Aorta (tissue), 5 donors: Measurements from ENCODE around the gene GGACT. TPM values are rescaled to one million over a fixed set of nuclear protein-coding genes. Genes with fewer than 3 reads are reported as not detected.
"Not testable (repeated sequence)": the region's sequence is repeated elsewhere in the genome, so short reads cannot be mapped to it uniquely, and the experiment has no call there.

ENCODE experiments used
- ATAC-seq: fragments of 200-7000 bp; cut with Tn5 transposase; one replicate; pipeline ENCODE4 v1.9.1; 2022; ENCODE audit warnings: moderate library complexity; ENCODE audit not compliant: low FRiP score
- DNase-seq, 2 donors: peaks; one replicate each; pipeline ENCODE4 v3.0.0-alpha.2; 2020
- H3K27ac ChIP-seq, 2 donors: one replicate each; pipeline ENCODE4 v1.5.1; 2013; ENCODE audit warnings: low read length in 2 of 2, mild to moderate bottlenecking in 2 of 2, moderate library complexity in 2 of 2, control low read depth in 1 of 2, inconsistent platforms in 1 of 2, low read depth in 1 of 2
- H3K27me3 ChIP-seq, 2 donors: one replicate each; pipeline ENCODE4 v1.6.1; 2013; ENCODE audit warnings: control low read depth in 1 of 2, low read length in 1 of 2, mild to moderate bottlenecking in 1 of 2, moderate library complexity in 1 of 2; ENCODE audit not compliant: insufficient read depth in 2 of 2, control insufficient read depth in 1 of 2
- H3K36me3 ChIP-seq, 2 donors: one replicate each; pipeline ENCODE4 v1.6.1; 2013; ENCODE audit warnings: control low read depth in 1 of 2, low read length in 1 of 2, mild to moderate bottlenecking in 1 of 2; ENCODE audit not compliant: insufficient read depth in 2 of 2, control insufficient read depth in 1 of 2
- H3K4me1 ChIP-seq, 2 donors: one replicate each; pipeline ENCODE4 v1.6.1; 2013; ENCODE audit warnings: low read length in 2 of 2, control low read depth in 1 of 2, mild to moderate bottlenecking in 1 of 2, moderate library complexity in 1 of 2; ENCODE audit not compliant: insufficient read depth in 2 of 2, control insufficient read depth in 1 of 2
- H3K4me3 ChIP-seq, 2 donors: one replicate each; pipeline ENCODE4 v1.5.1; 2013; ENCODE audit warnings: low read length in 2 of 2, control low read depth in 1 of 2, mild to moderate bottlenecking in 1 of 2
- H3K9me3 ChIP-seq: one replicate; pipeline ENCODE4 v1.6.1; 2013; ENCODE audit warnings: mild to moderate bottlenecking, low read length; ENCODE audit not compliant: control insufficient read depth
- WGBS, 2 donors: extraction: QIAGEN DNeasy Blood & Tissue Kit; methylation state at CpG; one replicate each; pipeline ENCODE4 v1.1.7; 2013; 5-methylcytosine and 5-hydroxymethylcytosine counted together
- intact Hi-C, 2 donors: fragments of 100-400 bp; cut with DNase I; formaldehyde crosslinking; loops; one replicate each; pipeline versions ENCODE4 v1.14.2 to v1.15.0; 2022
- polyA plus RNA-seq, 2 donors: library from polyadenylated mRNA; stranded (reverse); fragments of 200-250 nt; gene quantifications; one replicate each; pipeline ENCODE4 v1.2.3, GENCODE V29; 2013
- total RNA-seq, 2 donors: library from RNA; stranded (reverse); fragmentation: NEBNext Ultra II Directional; extraction: Animal tissue kit (Norgen Biotek cat#: 25700); gene quantifications; one replicate each; pipeline ENCODE4 v1.2.1, GENCODE V29; 2021
- donor health status: healthy with polysubstance abuse.
- donor health status: Bipolar disorder and iron deficiency.
- donor health status: DM: no; HTN: no; CAD: no.
- donor health status: DM: no; HTN: no; CAD: no.
- donor health status: DM: yes; HTN: yes; CAD: no.

GGACT gene
- total and polyA plus RNA-seq, 4 donors = 0.75 to 5.3 (median 2.8) TPM

DNA sequence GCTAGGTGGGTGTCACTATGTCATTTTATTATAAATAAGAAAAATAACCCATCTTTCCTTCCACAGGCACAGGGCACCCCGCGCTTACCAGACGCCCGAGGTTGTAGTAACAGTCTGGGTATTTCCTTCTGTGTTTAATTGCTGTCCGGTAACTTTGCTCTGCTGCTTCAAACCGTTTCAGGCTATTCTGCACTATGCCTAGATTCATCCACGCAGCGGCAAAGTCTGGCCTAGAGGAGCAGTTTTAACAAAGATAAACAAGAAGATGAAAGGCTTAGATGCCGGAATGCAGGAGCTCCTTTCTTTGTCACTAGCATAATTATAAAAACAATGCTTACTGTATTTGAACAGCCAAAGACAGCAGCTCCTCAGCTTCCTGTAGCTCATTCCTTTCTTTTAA lies 36.9 kb upstream of the GGACT start:
- Histone ChIP-seq H3K27me3 (no peaks in the 10 kb centered on the region), H3K27ac (no peak overlapping the region), H3K36me3 (peaks cover 3% of the 10 kb centered on the region in 2 donors), H3K4me1 (no peaks in the 10 kb centered on the region), H3K4me3 (no peak overlapping the region), H3K9me3 (peaks cover 1% of the 10 kb centered on the region)
- WGBS, 2 donors = 82% methylated on average over 9 of the region's 9 CpGs
- intact Hi-C loops = no loop called here
- ATAC-seq (no peak), DNase-seq (no peak)

DNA sequence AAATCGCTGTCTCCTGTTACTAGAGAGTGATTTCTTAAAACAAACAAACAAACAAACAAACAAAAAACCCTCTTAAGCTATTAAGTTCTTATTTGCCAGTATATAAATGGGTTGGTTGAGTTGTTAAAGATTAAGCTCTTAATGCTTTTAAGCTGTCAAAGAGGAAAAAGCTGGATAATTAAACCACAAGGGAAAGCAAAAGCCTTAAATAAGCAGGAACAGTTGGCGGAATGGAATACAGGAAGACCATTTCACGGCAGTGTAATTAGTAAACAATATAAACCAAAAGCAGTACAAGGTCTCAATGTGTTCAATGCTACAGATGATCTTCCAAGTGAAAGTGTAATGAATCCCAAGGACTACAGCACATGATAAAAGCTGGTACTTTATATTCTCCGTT lies 32.2 kb upstream of the GGACT start:
- no peak for DNase-seq
- intact Hi-C loops = no loop called here
- 92 to 93% methylated on average over 4 of the region's 4 CpGs for WGBS, 2 donors
- Histone ChIP-seq H3K9me3 (peaks cover 1% of the 10 kb centered on the region), H3K27ac (no peak overlapping the region), H3K4me3 (no peak overlapping the region), H3K36me3 (peaks cover 3% of the 10 kb centered on the region in 2 donors), H3K4me1 (no peaks in the 10 kb centered on the region), H3K27me3 (no peaks in the 10 kb centered on the region)
- no peak for ATAC-seq

- DNase-seq (no peak), ATAC-seq (no peak)
- WGBS, 2 donors = 91 to 93% methylated on average over 2 of the region's 2 CpGs
- Histone ChIP-seq H3K4me3 (no peak overlapping the region), H3K4me1 (no peaks in the 10 kb centered on the region), H3K9me3 (peaks cover 1% of the 10 kb centered on the region), H3K27me3 (no peaks in the 10 kb centered on the region), H3K27ac (no peak overlapping the region), H3K36me3 (peaks cover 0 to 3% of the 10 kb centered on the region in 2 donors)
- intact Hi-C loops = no loop called here
Observed at GRCh38 chr13:100619940-100620339, 31.4 kb upstream of the GGACT start.

- ATAC-seq, H3K4me3 ChIP-seq, H3K4me1 ChIP-seq, DNase-seq, intact Hi-C loops, H3K36me3 ChIP-seq, H3K9me3 ChIP-seq, H3K27ac ChIP-seq, H3K27me3 ChIP-seq: not testable (repeated sequence)
- WGBS, 2 donors = 96 to 99% methylated on average over 17 to 22 of the region's 24 CpGs
Observed at GRCh38 chr13:100618897-100619296, 30.3 kb upstream of the GGACT start.

GRCh38 chr13:100613031-100613430 lies 24.4 kb upstream of the GGACT start:
- Histone ChIP-seq H3K9me3 (no peaks in the 10 kb centered on the region), H3K36me3 (no peaks in the 10 kb centered on the region), H3K4me1 (no peaks in the 10 kb centered on the region), H3K4me3 (no peak overlapping the region), H3K27ac (no peak overlapping the region), H3K27me3 (no peaks in the 10 kb centered on the region)
- DNase-seq (no peak), ATAC-seq (no peak)
- intact Hi-C loops = no loop called here
- WGBS, 2 donors = 80 to 86% methylated on average over 5 of the region's 5 CpGs

- no peaks in the 10 kb centered on the region for H3K36me3 ChIP-seq
- WGBS, 2 donors = 72 to 79% methylated on average over 9 of the region's 9 CpGs
- H3K27ac ChIP-seq = no peak overlapping the region
- intact Hi-C loops = no loop called here
- H3K9me3 ChIP-seq = no peaks in the 10 kb centered on the region
- DNase-seq (no peak), ATAC-seq (no peak)
- H3K4me3 ChIP-seq = no peak overlapping the region
- no peaks in the 10 kb centered on the region for H3K4me1 ChIP-seq
- no peaks in the 10 kb centered on the region for H3K27me3 ChIP-seq
Observed at GRCh38 chr13:100611678-100612492, 23.3 kb upstream of the GGACT start.

- Histone ChIP-seq H3K9me3 (no peaks in the 10 kb centered on the region), H3K4me3 (no peak overlapping the region), H3K36me3 (no peaks in the 10 kb centered on the region), H3K4me1 (no peaks in the 10 kb centered on the region), H3K27ac (no peak overlapping the region), H3K27me3 (no peaks in the 10 kb centered on the region)
- DNase-seq (no peak), ATAC-seq (no peak)
- WGBS, 2 donors = 57 to 76% methylated on average over 6 of the region's 6 CpGs
- intact Hi-C loops = no loop called here
Observed at GRCh38 chr13:100610391-100611347, 22.1 kb upstream of the GGACT start.

- no peak for ATAC-seq
- H3K27ac ChIP-seq = no peak overlapping the region
Observed at GRCh38 chr13:100608906-100609305, 20.3 kb upstream of the GGACT start.

More at GRCh38 chr13:100608906-100609305, 20.3 kb upstream of the GGACT start:
- intact Hi-C loops = no loop called here
- H3K4me1 ChIP-seq = no peaks in the 10 kb centered on the region
- H3K9me3 ChIP-seq = no peaks in the 10 kb centered on the region
- whole genome bisulfite sequencing, 2 donors = 90 to 94% methylated on average over 6 of the region's 6 CpGs
- H3K4me3 ChIP-seq = no peak overlapping the region
- H3K27me3 ChIP-seq = no peaks in the 10 kb centered on the region
- DNase-seq = no peak
- no peaks in the 10 kb centered on the region for H3K36me3 ChIP-seq
